RWPE1 (cell line): ENCODE results near the gene MAP4K3.

Experiments used
- CTCF ChIA-PET: fragments of 350-600 bp; sonication (Branson Sonifier 250); formaldehyde crosslinking; extraction: SDS; loops from one replicate; lab custom pipeline; 2021; lab: Yijun Ruan, JAX
- POLR2A ChIA-PET: fragments of 400-600 bp; formaldehyde crosslinking; extraction: SDS; loops from one replicate; lab custom pipeline; 2020; ENCODE audit warnings: antibody characterized with exemption; ENCODE audit not compliant: low non-redundant PET; lab: Yijun Ruan, JAX
- DNase-seq: peaks from one replicate; pipeline ENCODE4 v3.0.0; 2012; ENCODE audit warnings: low spot score
- H3K27ac ChIP-seq: fragments of 450-650 bp; 2 replicates; pipeline ENCODE4 v1.5.1; 2017
- TF ChIP-seq, protein P1 (sequence below): fragments of 450-650 bp; conservative IDR thresholded peaks from 2 replicates; pipeline ENCODE4 v1.5.1; 2017; ENCODE audit warnings: low read depth, mild to moderate bottlenecking

The MAP4K3 gene

GRCh38 chr2:39435234-39435633 is 1.9 kb downstream of the MAP4K3 start:
- POLR2A ChIA-PET, result no interaction called here
- CTCF ChIA-PET, result no interaction called here
- no peak for DNase-seq
- TF ChIP-seq, protein P1, sequence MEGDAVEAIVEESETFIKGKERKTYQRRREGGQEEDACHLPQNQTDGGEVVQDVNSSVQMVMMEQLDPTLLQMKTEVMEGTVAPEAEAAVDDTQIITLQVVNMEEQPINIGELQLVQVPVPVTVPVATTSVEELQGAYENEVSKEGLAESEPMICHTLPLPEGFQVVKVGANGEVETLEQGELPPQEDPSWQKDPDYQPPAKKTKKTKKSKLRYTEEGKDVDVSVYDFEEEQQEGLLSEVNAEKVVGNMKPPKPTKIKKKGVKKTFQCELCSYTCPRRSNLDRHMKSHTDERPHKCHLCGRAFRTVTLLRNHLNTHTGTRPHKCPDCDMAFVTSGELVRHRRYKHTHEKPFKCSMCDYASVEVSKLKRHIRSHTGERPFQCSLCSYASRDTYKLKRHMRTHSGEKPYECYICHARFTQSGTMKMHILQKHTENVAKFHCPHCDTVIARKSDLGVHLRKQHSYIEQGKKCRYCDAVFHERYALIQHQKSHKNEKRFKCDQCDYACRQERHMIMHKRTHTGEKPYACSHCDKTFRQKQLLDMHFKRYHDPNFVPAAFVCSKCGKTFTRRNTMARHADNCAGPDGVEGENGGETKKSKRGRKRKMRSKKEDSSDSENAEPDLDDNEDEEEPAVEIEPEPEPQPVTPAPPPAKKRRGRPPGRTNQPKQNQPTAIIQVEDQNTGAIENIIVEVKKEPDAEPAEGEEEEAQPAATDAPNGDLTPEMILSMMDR, result no peak
- H3K27ac ChIP-seq, result no peak overlapping the region

GRCh38 chr2:39434233-39434897 is 2.7 kb downstream of the MAP4K3 start:
- no peak overlapping the region for H3K27ac ChIP-seq
- ChIA-PET CTCF (no interaction called here), POLR2A (no interaction called here)
- DNase-seq, result no peak
- TF ChIP-seq, protein P1, result no peak

DNA sequence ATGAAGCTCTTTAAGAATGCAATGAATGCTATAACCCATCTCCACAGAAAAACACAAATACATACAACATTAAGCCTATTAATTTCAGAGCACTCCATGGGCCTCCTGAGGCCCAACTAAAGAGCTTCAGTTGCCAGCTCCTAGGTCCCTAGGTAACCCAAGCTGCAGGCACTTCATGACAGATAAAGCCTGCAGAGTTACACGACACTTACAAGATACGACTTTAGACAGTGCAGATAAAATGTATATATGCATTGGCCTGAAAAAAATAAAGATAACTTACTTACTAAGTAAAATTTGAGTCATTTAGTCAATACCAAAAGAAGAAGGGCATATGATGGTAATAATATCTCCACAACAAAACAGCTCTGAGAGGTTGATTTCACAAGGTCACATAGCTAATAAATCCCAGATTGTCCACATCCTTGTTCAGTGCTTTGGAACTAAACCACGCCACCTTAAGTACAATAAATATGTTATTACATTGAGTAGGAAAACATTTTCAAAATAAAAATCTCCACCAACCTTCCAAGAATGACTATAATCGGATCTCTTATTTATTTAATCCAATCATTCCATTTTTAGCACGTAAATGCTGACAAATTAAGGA is 3.4 kb downstream of the MAP4K3 start:
- ChIA-PET POLR2A (no interaction called here), CTCF (no interaction called here)
- H3K27ac ChIP-seq, result no peak overlapping the region
- no peak for DNase-seq
- TF ChIP-seq, protein P1, result no peak

DNA sequence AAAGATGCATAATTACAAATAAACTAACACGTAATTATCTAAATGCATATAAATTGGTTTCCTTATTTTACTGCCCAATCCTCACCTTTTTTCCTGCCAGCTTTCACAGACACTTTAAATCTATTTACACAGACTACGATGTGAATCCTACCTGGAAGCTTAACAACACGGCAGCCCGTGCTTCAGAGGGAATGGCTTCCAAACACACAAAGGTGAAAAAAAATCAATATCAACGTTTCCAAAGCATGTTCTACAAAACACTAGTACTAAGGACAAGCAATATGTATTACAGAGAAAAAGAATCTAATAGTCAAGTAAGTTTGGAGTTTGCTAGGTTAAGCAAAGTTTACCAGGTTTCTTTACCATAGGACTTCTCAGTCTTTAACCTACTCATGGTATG is 4.4 kb downstream of the MAP4K3 start:
- H3K27ac ChIP-seq, result no peak overlapping the region
- TF ChIP-seq, protein P1, result no peak
- CTCF ChIA-PET, result interaction anchor here (0.5 to 1.2 kb wide), 2 partner anchors 29 to 53 kb away, joined by 3 read pairs; no protein-coding TSS in a partner anchor
- no peak for DNase-seq
- POLR2A ChIA-PET, result no interaction called here

GRCh38 chr2:39431592-39432316 is 5.3 kb downstream of the MAP4K3 start:
- POLR2A ChIA-PET, result no interaction called here
- CTCF ChIA-PET, result interaction anchor here (0.5 to 1.2 kb wide), 6 partner anchors 26 to 168 kb away, joined by 3 to 6 read pairs (median 3); no protein-coding TSS in a partner anchor
- no peak for DNase-seq
- H3K27ac ChIP-seq, result no peak overlapping the region
- TF ChIP-seq, protein P1, result no peak

DNA sequence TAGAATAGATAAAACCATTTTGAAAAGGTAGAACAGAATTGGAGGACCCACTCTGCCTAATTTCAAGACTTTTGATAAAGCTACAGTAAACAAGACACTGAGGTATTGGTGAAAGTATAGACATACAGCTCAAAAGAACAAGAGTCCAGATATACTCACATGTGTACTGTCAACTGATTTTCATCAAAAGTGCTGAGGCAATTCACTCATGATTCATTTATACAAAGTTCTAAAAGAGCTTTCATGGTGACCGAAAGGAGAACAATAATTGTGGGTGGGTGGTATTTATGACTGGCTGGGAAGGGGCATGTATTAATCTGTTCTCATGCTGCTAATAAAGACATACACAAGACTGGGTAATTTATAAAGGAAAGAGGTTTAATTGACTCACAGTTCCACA is 7.3 kb downstream of the MAP4K3 start:
- DNase-seq, result no peak
- POLR2A ChIA-PET, result no interaction called here
- CTCF ChIA-PET, result interaction anchor here (0.6 kb wide), 1 partner anchor 72 kb away, joined by 3 read pairs; no protein-coding TSS in a partner anchor
- TF ChIP-seq, protein P1, result no peak
- H3K27ac ChIP-seq, result no peak overlapping the region
